ENCODE data around the gene HIBADH.
"Not testable (repeated sequence)": the region's sequence is repeated elsewhere in the genome, so short reads cannot be mapped to it uniquely, and the experiment has no call there.

The HIBADH gene

GRCh38 chr7:27600247-27600646, 62.4 kb downstream of the HIBADH start:
- no peak for DNase-seq (ENCODE audit: low spot score)

DNA sequence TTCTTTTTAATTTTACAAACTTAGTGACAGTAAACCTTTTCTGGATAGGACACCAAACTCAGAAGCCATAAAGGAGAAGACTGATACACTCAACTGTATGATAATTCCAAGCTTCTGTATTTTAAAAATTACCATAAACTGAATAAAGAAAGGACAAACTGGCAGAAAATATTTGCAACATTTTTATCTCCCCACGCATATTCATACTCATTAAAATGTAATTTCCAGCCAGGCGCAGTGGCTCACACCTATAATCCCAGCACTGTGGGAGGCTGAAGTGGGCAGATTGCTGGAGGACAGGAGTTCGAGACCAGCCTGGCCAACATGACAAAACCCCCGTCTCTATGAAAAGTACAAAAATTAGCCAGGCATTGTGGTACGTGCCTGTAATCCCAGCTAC, 67.7 kb downstream of the HIBADH start:
- DNase-seq (ENCODE audit: low spot score) = no peak

GRCh38 chr7:27593226-27593625, 69.5 kb downstream of the HIBADH start:
- DNase-seq (ENCODE audit: low spot score) = no peak

- DNase-seq (ENCODE audit: low spot score) = no peak
Observed at GRCh38 chr7:27590416-27590815, 72.3 kb downstream of the HIBADH start.

- DNase-seq (ENCODE audit: low spot score) = no peak
Observed at GRCh38 chr7:27587429-27587828, 75.3 kb downstream of the HIBADH start.

DNA sequence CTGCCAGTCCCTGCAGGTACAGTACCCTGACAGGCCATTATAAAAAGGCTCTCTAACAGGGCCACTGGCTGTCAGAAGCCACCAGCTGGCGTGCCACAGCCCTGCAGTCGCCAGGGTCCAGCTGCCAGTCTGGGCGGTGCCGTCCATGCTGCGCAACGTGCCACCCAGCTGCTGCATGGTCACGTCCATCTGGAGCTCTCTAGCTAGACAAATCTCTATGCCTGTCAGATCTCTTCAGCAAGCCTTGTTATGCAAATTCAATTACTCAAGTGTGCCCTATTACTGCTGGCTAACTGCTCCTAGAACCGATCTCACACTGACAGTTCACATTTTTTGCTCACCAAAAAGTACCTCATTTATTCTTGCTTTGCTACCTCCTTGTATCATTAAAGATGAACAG, 75.9 kb downstream of the HIBADH start:
- DNase-seq (ENCODE audit: low spot score) = no peak

GRCh38 chr7:27585781-27586447, 76.8 kb downstream of the HIBADH start:
- no peak for DNase-seq (ENCODE audit: low spot score)

GRCh38 chr7:27581906-27582305, 80.8 kb downstream of the HIBADH start:
- DNase-seq (ENCODE audit: low spot score) = peak; percentile 53

- no peak for DNase-seq (ENCODE audit: low spot score)
Observed at GRCh38 chr7:27581119-27581518, 81.6 kb downstream of the HIBADH start.

GRCh38 chr7:27579565-27579964, 83.1 kb downstream of the HIBADH start:
- DNase-seq (ENCODE audit: low spot score) = no peak

DNA sequence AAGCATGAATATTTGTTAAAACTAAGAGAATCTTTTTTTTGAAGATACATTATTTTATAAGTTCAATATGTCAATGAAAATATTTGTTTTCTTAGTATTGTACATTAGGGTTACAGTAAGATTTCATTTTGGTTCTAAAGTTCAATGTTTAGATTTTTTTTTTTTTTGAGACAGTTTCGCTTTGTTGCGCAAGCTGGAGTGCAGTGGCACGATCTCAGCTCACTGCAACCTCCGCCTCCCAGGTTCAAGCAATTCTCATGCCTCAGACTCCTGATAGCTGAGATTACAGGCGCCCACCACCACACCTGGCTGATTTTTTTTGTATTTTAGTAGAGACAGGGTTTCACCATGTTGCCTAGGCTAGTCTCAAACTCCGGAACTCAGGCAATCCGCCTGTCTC, 84.5 kb downstream of the HIBADH start:
- not testable (repeated sequence) for DNase-seq (ENCODE audit: low spot score)

- DNase-seq (ENCODE audit: low spot score) = peak; percentile 54
Observed at GRCh38 chr7:27576360-27576944, 86.2 kb downstream of the HIBADH start.

GRCh38 chr7:27575613-27576012, 87.1 kb downstream of the HIBADH start:
- DNase-seq (ENCODE audit: low spot score) = no peak

DNA sequence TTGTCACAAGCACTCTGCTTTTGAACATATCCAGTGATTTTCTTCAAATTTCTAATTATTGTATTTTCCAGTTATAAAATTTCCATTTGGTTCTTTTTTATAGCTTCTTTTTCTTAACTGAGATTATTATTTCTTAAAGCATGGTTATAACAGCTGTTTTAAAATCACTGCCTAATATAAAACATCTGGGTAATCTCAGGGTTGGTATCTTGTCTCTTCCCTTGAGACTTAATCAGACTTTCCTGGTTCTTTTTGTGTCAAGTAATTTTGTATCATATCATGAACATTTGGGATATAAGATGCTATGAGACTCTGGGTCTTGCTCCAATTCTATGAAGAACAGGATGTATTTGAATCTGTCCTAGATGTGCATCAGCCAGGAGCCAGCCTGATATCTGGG, 93.6 kb downstream of the HIBADH start:
- no peak for DNase-seq (ENCODE audit: low spot score)

GRCh38 chr7:27567266-27567665, 95.4 kb downstream of the HIBADH start:
- DNase-seq (ENCODE audit: low spot score) = no peak

- DNase-seq (ENCODE audit: low spot score) = no peak
Observed at GRCh38 chr7:27564881-27565482, 97.7 kb downstream of the HIBADH start.

- DNase-seq (ENCODE audit: low spot score) = peak; percentile 22
Observed at GRCh38 chr7:27560706-27561235, 101.9 kb downstream of the HIBADH start.

DNA sequence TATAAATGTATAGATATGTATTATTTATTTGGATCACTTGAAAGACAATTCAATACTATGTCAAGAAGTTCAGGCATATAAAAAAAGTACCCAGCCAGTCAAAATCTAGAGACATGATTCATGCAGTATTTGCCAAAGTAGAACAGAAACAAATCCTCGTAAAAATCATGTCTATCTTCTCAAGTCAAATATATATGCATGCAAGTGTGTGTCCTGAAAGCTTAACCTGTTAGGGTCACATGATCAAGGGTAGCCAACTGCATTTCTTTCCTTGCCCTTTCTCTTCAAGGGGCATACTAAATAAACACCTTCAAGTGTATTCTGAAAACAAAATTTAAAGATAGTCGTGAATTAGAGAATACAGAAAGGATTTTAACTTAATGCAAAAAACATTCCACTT, 107.0 kb downstream of the HIBADH start:
- DNase-seq (ENCODE audit: low spot score) = no peak

DNA sequence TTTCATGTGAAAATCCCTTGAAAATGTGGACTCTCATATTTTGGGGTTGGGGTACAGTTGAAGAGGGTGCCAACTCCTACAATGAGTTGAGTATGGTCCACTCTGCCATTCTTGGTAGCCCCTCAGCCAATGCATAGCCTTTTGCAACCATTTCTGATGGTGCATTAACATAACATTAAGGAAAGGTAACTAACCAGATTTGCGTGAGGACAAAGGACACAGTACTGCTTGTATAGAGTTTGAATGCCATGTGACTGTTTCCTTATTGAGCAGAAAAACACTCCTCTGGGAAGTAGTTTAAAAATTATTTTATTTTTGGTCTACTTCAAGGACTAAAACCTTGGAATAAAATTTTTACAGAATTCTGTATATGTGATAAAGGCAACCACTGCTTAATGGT, 107.9 kb downstream of the HIBADH start:
- no peak for DNase-seq (ENCODE audit: low spot score)

DNA sequence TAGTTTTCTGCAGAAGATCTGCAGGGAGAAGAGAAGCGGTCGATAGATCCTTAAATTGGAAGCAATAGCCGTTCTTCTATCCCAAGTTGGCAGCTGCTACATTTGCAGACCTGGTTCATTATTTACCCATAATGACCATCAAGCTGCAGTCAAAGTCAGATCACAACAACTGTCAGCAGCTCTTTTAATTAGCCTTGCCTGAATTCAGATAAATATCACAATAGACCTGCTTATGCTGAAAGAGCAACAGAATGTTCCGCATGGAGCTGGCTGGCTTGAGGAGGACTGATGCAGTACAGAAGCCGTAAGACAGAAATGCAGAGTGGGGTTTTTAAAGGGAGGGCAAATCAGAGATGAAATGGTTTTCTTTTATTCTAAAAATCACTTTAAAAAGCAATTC, 109.4 kb downstream of the HIBADH start:
- DNase-seq (ENCODE audit: low spot score) = no peak

DNA sequence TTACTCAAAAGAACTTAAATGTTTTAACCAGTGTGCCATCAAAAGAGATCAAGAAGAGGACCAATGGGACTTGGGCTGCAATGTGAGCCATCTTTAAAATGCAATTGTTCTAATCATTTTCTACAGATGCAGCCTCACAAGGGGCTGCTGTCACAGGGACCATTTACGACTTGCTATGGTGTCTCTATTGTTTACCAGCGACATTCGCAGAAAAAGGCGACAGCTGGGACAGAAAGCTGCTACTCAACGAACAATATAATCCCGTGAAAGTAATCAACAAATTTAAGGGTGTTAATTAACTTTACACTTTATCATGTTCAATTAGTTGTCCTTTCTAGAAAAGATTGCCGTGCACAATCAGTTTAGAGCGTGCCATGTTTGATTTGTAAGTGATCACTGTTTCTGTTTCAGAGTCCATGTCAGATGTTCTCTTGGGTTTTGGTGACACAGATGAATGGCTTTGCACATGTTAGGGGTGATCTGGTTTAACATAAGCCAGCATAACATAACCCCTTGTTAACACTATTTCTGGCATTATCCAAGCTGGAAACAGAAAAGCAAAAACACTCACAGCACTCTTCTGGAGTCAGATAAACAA, 110.8 kb downstream of the HIBADH start:
- no peak for DNase-seq (ENCODE audit: low spot score)

- no peak for DNase-seq (ENCODE audit: low spot score)
Observed at GRCh38 chr7:27549606-27550005, 113.1 kb downstream of the HIBADH start.

DNA sequence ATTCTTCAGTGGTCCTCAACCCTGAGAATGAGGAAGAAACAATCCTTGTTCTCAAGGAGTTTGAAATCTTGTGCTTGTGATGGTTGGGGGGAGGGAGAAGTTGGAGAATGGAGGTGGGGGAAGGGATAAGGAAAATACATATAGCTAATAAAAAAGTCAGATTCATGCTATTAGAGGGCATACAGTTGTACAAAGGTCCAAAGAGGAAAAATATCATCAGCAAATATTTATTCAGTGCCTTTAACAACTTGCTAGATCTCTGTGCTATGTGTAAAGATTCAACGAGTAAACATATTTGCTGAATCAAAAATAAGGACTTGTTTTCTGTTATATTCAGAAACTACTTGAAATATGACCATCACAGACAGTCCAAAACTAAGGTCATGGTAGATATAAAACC, 114.4 kb downstream of the HIBADH start:
- no peak for DNase-seq (ENCODE audit: low spot score)

Data from COLO829 (cell line).